ENCODE results near the gene PPM1H.

Gene PPM1H

DNA sequence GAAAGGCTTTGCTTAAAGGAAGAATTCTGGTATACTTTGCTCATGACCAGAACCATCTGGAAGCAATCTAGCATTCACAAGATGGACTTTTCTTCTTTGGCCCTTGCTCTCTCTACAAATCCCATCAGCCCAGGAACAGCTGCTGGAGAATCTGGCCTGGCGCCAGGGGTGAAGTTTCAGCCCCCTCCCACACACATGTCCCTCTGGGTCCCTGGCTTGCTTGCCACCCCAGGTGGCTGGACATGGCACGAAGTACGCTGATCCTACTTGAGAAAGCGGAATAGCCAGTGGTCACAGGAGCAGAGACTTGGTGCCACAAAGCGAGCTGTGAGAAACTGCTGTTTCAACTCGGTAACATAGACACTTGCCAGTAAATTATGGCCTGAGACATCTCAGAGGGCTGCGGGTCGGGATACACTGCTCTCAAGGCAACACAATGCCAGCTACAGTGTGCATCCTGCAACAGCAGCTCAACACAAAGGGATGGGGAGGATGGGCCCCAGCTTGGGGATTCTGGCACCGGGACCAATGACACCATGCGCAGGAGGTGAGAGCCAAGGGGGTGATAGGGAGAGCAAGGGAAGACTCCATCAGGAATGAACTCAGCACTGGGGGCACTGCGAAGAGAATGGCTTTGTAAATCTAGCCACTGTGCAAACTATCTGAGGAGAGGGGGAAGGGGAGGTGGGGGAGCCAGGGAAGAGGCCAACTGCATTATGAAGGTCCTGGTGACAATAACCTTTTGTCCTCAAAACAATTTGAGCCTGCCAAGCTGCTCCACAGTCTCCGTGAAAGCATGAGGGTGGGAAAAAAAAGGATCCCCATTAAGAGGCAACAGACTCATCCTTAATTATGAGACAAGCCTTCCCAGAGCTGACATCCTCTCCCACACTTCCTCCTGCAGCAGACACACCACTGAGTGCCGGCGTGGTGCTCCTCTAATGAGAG is 219.9 kb downstream of the PPM1H start:
- DNase-seq (ENCODE audit: low read depth in 2 of 2) = no peak

DNA sequence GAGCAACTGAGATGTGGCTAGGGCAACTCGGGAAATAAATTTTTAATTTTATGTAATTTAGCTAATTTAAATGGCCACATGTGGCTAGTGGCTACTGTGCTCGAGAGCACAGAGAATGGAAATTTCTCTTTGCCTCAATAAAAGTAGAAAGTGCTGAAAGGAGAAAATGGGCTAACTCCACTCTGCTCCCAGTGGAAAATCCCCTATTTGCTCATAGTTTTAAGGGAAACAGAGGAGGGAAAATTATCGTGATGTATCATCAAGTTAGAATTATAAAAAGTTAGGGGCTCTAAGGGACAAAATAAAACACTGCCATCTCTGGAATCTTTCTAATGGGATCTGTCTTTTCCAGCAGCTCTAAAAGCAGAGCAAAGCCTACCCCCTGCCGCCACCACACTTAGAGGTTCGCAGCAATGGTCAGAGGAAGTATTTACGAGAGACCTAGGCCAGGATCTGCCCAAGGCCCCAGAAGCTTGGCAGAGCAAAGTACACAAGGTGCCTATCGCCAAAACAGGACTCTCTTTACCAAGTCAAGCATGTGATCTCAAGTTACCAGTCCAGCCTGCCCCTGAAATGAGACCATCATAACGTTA is 220.7 kb downstream of the PPM1H start:
- DNase-seq (ENCODE audit: low read depth in 2 of 2) = no peak

DNA sequence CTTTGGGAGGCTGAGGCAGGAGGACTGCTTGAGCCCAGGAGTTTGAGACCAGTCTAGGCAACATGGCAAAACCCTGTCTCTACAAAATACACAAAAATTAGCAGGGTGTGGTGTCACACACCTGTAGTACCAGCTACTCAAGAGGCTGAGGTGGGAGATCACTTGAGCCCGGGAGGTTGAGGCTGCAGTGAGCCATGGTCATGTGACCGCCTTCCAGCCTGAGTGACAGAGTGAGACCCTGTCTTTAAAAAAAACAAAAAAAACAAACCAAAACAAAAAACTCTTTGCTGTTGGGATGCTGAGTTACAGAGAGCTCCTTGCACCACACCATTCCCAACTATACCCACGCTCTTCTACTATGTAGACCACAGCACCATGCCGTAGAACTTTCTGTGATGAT is 221.2 kb downstream of the PPM1H start:
- DNase-seq (ENCODE audit: low read depth in 2 of 2) = no peak

DNA sequence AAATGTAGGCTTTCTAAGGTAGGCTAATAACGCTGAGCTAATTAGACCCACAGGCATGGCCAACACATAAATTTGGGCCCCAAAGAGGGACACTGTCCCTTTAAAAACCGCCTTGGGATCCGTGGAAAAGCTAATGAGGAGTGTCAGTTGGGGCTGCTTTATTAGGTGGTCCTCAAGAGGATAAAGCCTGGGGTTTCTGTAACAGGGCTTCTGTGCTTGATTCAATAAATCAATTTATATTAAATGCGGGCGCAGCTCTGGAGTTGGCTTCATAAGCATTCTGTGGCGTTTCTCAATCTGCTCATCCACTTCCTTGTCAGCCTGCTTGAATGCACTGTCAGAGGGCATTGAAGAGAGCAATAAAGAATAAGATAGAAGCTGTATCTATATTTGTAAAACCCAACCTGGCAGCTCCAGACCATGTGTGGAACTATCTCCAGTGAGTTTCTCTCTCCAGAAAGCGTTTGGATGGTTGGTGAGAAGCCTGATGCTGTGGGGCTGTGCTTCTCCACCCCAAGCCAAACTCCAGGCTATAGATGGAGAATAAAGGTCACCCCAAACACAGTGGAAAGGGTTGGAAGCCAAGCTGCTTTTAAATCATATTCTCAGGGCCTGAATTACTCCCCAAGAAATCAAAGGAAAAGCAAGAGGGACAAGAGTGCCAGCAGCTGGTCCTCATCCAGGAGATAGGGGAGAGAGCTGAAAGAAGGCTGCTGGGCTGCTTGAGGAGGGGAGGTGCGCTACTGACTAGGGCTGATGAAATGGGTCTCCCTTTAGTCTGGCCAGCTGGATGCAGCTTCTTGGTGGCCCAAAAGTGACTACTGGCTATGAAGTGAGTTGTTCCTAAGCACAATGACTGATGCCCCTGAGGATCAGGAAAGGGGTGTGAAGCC is 222.0 kb downstream of the PPM1H start:
- DNase-seq (ENCODE audit: low read depth in 2 of 2) = no peak

DNA sequence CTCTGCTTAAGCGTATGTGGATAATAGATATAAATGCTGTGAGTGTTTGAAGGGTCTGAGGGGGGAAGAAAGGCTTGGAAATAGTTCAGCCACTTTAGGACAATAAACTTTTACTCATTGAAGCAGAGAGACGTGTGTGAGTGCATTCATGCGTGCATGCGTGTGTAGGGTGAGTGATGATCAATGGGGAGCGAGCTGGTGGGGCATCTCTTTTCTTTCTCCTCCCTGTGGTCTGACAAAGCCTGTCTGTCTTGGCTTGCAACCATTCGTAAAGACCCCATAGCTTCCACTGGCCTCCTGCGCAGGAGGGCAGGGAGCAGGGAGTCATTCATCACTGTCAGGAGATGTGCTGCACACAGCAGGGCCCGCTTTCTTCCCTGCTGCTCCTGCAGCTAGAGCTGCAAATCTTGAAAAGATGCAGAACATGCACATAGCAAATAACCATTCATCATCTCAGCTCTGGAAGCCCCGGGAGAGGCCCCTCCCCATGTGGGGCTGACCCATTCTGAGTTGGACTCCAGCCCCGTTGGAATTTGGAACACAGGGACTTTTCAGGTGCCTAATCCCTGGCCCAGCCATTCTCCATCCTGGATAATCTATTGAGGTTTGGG is 223.2 kb downstream of the PPM1H start:
- DNase-seq (ENCODE audit: low read depth in 2 of 2) = no peak

DNA sequence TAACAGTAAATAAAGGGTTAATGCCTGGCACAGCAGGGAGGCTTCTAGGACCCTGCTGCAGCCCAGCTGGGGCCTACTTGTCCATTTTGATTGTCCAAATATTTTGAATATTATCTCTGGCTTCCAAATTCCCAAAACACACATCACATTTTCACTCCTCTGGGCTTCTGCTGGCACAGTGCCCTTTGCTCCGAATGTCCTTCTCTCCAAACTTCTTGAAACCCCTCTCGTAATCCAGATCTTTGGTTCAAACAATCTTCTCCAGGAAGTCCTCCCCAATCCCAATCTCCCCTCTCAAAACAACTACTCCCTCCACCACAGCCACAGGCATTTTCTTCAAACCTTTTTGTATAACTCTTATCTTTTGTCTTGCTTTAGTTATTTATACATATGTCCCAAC is 225.6 kb downstream of the PPM1H start:
- DNase-seq (ENCODE audit: low read depth in 2 of 2) = no peak

DNA sequence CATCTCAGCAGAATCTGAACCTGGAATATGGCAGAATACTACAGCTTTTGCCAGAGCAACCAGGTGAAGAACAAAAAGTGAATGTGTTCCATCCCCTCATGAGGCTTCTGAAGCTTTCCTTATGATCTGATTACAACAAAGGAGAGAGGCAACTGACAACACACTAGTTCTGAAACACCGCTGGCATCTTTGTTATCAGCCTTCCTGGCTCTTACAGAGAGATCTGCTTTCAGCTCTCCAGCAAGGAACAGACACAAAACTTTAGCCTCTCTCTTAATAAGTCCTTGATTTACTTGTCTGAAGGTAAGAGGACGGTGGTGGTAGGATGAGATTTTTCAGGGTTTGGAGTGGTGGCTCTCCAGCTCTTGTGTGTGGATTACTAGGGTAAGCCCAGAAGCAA is 227.0 kb downstream of the PPM1H start:
- DNase-seq (ENCODE audit: low read depth in 2 of 2) = no peak

DNA sequence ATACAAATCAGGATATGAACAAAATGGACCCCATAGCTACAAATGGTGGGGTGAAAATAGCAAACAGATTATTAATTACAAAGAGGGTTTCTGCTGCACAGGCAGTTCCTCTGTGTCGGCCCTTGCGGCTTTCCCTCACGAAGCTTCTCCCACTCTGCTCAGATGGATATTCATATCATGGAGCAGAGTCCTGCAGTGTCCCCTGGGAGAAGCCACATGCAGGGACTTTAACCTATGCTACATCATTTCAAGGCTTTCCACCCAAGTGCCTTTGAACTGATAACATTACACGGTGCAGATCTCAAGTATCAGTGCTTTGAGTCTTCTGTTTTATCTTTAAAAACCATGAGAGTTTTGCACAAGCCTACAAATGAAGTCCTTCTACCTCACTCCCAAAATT is 229.1 kb downstream of the PPM1H start:
- no peak for DNase-seq (ENCODE audit: low read depth in 2 of 2)

DNA sequence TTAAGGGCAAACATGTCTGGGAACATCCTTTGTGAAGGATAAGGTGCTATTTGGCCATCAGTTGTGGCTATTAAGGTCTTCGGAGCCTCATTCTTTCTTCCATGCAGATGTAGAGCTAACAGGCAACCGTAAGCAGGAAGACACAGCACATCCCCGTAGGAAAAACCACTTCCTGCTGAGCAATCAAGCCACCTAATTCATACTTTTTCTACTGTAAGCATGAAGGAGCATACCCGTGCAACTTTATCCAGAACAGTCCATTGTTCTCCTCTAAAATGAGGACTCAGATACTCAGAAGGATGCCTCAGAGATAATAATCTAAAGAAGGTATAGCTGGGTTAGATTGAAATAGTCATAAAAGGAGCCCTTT is 232.0 kb downstream of the PPM1H start:
- no peak for DNase-seq (ENCODE audit: low read depth in 2 of 2)

DNA sequence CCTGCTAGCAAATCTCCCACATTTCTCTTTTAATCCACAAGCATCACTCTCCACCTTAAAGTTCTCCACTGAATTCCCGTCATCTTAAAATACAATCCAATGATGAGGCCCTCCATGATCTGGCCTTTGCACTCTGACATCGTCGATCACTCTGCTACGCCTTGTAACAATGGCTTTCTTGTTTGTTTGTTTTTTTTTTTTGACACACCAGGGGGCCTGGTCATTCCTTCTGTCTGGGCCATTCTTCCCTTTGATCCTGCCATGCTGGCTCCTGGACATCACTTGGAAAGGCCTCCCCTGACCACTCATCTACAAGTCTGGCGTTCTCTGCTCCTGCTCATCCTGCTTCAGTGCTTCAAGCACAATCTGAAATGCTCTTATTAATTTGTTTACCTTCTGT is 233.5 kb downstream of the PPM1H start:
- DNase-seq (ENCODE audit: low read depth in 2 of 2) = no peak

DNA sequence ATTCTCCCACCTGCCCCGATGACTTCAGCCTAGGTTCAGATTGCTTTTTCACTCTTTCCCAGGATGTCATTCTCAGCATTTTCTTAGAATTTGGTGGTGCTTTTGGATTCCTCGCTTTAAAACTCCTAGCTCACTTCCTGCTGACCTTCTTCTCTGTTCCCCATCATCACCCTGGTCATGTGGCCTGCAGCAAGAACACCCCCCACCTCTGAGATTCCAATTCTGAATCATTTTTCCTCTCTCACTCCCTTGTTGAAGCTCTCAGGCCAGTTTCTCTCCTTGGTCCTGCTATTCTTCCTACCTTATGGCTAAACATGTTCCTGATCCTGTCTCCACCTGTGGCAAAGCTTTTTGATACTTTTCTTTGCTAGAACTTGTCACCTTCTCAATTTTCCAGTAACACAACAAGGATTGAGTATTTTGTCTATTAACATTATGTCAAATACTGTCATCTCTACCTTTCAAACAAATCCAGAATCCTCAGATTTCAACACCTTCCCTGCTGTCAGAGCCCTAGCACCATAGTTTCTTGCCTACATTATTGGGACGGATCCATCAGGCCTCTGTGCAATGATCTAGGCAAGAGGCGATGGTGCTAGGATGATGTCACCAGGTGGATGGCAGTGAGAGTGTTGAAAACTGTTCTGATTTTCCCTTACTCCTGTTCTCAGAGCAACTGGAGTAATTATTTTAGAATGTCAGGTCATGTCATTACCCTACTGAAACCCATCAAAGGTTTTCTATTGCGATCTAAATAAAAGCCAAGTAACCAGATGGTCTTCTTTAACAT is 234.7 kb downstream of the PPM1H start:
- no peak for DNase-seq (ENCODE audit: low read depth in 2 of 2)

DNA sequence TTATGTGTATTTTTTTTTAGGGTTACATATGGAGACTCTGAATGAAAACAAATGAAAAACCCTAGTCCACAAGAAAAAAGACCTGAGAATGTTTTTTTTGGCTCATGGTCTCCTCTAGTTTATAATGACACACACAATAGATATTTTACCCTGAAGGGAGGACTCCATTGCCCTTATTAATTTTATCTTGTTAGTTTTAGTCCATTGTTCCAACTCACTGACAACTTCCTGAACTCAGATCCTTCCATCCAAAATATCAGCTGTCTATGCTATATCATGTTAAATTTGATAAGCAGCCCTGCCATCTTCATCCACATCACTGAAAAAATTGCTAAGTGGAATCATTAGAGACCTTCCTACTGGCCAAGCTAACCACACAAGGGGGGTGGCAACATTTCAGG is 236.2 kb downstream of the PPM1H start:
- DNase-seq (ENCODE audit: low read depth in 2 of 2) = no peak

DNA sequence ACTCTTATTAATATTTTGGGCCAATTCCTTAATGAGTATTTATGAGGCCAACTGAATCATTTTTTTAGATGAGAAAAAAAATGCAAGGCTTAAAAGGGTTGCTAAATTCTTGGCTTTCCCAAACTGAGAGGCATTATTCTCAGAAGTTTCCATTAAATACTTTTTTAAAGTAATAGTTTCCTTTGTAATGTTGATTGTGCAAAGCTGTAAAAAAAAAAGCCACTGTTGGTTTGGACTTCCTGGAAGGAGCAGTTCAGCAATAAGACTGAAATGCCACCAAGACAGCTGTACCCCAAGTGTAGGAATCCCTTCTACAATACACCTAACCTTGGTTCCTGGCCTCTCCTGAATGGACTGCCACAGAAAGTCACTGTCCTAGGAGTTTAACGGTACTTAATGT is 237.1 kb downstream of the PPM1H start:
- no peak for DNase-seq (ENCODE audit: low read depth in 2 of 2)

DNA sequence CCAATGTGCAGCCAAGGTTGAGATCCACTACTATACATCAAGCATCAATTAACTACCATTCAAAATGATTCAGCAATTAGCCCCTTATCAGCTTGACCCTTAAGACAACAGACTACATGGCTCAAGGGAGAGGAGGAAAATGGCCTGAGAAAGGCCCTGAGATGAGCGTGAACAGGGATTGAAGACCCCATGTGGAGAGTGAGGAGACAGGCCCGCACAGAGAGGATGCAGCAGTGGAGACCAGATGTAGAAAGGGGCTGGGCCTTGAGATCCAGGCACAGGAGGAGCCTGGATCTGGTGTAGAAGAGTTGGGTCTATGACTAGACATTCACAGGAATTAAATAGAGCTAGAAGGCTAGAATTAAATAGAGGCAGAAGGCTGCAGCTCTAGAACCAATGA is 239.3 kb downstream of the PPM1H start:
- no peak for DNase-seq (ENCODE audit: low read depth in 2 of 2)

DNA sequence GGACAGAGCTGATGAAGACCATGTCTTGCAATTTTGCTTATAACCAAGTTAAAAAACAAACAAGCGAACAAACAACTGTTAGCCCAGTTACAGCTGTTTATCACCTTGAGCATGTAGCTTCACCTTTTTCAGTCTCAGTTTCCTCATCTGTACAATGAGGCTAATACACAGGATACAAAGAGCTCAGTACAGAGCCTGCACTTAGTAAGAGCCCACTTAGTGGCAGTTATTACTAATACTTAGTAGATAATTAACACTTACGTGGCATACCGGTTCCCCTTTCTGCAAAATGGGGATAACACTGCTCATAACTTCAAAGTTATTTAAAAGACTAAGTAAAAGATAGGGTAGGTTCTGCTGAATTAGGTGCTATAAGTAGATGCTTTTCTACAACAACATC is 240.3 kb downstream of the PPM1H start:
- no peak for DNase-seq (ENCODE audit: low read depth in 2 of 2)

DNA sequence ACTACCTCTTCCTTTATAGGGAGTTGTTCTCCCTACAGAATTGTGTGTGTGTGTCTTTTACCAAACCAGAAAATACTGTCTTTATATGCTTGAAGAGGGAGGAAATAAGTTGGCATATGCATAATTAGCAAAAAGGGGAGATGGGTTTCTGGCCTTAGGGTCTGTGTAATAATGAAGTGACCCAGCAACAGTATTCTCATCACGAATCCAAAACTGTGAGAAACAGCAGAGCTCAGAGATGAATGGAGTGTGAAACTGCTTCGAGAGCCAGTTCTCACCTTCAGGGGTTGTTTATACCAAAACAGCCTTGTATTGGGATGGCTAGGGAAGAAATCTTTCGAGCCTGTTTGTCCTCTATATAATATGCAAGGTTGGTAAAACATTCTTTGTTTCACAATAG is 240.8 kb downstream of the PPM1H start:
- DNase-seq (ENCODE audit: low read depth in 2 of 2) = no peak

DNA sequence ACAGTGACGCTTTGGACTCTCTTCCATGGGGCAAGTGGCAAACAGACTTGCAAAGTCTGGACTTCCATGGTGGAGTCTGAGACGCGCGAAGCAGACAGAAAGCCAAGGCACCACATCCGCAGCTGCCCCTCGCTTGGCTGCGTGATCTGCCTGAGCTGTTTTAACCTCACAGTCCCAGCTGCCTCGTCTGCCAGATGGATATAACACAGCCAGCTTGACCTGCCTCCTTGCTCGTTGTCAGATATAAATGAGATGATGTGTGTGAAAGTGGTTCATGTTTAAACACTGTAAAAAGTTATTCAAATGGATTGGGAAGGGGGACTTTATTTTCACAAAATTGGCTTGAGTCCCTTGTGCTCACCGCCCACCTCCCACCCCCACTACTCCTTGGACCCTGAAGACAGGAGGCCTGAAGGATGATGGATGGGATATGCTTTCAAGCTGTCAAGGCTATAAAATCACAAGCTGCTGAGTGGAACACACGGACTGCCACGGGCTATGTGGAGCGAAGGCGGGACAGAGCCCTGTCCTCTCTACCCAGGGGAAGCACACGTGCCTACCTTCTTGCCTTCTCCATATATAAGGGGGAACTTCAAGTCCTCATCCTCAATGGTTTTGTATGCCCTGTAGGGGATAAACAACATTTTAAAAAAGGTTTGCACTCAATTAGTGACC is 241.4 kb downstream of the PPM1H start:
- DNase-seq (ENCODE audit: low read depth in 2 of 2) = no peak

DNA sequence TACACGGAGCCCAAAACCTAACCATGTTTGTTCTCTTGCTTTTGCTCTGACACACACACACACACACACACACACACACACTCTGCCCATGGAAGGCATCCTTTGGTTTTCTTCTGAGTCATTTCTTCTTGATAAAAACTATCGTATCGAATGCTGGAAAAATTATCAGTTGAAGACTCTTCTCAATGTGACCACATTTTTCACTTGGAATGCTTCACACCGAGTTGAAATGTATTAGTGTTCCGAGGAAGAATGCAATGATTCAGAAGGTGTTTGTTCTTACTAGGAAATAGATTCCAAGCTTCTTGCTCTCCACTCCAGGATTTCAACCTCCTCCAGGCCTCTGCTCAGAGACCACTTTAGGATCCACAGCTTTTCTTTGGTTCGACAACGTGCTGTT is 242.1 kb downstream of the PPM1H start:
- no peak for DNase-seq (ENCODE audit: low read depth in 2 of 2)

DNA sequence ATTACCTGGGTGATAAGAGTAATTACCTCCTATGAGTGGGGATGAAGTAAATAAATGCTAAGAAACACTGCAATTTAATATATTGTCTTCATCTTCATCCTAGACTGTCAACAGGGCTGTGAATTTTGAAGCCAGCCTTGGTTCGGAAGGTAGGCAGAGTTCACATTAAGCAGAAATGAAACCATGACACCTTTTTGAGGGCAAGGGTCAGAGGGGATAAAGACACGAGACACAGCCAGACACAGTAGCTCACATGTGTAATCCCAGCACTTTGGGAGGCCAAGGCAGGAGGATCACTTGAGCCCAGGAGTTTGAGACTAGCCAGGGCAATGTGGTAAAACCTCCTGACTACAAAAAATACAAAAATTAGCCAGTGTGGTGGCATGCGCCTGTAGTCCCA is 243.6 kb downstream of the PPM1H start:
- DNase-seq (ENCODE audit: low read depth in 2 of 2) = no peak

DNA sequence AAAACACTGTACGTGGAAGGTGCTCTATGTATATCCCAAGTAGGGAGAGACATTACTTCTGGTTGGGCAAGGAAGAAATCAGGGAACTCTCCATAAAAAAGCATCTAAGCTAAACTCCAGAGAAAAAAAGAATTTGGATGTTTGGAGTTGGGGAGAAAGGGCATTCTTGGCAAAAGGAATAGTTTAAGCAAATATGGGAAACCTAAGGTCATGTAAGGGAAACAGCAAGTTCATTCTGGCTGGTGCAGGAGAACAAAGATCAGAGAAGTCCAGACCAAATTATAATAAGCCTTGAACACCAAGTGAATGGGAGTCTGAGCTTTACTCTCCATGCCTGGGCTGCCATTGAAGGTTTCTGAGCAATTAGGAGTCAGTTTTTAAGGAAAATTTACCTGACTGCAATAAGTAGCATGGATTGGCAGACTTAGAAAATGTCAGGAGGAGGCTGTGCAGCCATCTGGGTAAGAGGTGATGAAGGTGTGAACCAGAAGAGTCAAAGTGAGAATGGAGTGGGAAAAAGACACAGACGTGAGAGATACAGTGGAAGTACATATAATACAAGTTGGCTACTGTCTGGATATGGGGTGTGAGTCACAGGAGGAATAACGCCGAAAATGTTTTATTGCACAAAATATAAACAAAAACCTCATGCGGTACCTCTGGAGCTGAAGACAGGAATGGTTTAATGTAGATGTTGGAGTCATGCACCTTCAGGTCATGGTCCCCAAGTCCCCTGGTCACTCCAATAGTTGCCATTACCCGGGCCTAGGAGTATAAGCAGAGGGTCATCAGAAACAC is 245.7 kb downstream of the PPM1H start:
- DNase-seq (ENCODE audit: low read depth in 2 of 2) = no peak

All from stimulated activated CD4-positive, alpha-beta T cell treated with anti-CD3 and anti-CD28 coated beads, Interleukin-4, amount 100 ng/mL, for 48 hours (primary cell).